ENCODE measurements around the gene PIP5K1B.

- TF ChIP-seq, protein P1, sequence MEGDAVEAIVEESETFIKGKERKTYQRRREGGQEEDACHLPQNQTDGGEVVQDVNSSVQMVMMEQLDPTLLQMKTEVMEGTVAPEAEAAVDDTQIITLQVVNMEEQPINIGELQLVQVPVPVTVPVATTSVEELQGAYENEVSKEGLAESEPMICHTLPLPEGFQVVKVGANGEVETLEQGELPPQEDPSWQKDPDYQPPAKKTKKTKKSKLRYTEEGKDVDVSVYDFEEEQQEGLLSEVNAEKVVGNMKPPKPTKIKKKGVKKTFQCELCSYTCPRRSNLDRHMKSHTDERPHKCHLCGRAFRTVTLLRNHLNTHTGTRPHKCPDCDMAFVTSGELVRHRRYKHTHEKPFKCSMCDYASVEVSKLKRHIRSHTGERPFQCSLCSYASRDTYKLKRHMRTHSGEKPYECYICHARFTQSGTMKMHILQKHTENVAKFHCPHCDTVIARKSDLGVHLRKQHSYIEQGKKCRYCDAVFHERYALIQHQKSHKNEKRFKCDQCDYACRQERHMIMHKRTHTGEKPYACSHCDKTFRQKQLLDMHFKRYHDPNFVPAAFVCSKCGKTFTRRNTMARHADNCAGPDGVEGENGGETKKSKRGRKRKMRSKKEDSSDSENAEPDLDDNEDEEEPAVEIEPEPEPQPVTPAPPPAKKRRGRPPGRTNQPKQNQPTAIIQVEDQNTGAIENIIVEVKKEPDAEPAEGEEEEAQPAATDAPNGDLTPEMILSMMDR (IDR thresholded peaks at IDR 0.05) = no peak
- TF ChIP-seq EP300 (IDR thresholded peaks at IDR 0.05) = no peak
Measured at GRCh38 chr9:68781928-68782327, 76.9 kb downstream of the PIP5K1B start.
